Forelimb muscle (tissue), 1 donor: ENCODE data around the gene GTF2F2. TPM values are rescaled to one million over a fixed set of nuclear protein-coding genes. Genes with fewer than 3 reads are reported as not detected.

ENCODE experiments used
- DNase-seq: peaks from one replicate; pipeline ENCODE4 v3.0.0-alpha.2; 2013; ENCODE audit warnings: low read depth
- polyA plus RNA-seq: library from polyadenylated mRNA; unstranded; fragments of 120-200 nt; gene quantifications from one replicate; pipeline ENCODE4 v1.2.1, GENCODE V29; 2013; ENCODE audit not compliant: insufficient read length

Gene GTF2F2
- polyA plus RNA-seq, 1 donor, result 17.4 TPM

DNA sequence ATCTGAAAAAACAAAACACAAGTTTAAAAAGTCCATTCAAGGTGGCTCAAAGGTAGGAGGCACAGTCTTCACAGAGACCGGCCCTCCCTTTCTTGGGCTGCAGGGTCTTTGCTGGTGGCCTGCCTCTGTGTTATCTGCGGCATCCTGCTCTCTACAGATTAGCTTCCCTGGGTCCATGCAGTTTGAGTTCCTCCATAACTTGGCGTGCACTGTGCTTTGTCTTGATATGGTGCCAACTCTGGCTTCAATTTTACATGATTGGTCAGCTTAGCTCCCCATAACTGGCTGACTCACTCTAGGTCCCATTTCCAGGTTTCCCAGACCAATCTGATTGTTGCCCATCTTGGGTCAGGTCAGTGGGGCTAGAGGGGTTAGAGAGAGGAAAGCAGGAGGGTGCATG lies 178.9 kb downstream of the GTF2F2 start:
- no peak for DNase-seq

DNA sequence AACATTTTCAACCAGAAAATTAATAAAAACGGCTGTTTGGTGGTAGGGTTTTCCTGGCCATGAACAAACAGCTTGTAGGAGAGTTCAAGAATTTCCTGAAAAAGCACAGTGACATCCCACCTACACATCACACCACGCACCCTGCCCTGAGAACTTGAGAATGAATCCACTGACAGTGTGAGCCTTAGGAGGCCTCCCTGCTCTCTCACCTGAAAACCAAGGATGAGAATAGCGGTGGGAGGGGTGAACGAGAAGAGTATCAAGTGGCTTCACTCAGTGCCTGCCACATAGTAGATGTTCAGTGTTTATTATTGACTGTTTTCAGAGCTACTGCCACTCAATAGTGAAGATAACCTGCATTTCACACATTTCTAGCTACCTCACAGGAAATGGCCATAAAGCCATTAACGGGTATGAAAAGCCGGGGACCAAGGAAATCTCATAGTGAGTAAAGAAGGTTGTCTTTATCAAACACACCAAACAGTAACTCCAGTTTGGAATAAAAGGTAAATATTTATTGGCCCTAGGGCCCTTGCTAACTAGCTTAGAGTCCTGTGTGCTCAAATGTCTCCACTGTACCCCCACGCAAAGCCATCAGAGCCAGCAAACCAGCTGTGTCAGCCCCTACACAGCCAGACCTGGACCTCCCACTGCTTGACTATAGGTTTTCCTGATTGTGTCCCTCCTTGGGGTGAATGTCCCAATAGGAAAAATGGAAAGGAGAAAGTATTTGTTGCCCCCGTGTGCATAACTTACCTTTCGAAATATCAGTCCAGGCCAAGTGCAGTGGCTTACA lies 180.1 kb downstream of the GTF2F2 start:
- no peak for DNase-seq

DNA sequence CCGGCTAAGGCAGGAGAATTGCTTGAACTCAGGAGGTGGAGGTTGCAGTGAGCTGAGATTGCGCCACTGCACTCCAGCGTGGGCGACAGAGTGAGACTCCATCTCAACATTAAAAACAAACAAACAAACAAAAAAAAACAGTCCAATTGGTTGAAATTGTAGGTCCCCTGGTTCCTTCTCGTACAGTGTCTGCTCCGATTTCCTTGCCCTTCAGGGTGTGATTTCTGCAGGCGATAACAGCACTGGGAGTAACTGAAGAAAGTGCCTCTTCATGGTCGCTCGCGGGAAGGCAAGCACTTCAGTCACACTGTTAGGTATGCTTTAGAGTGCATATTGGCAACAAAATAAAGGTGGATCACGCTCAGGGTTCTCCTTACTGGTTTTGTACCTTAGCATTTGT lies 181.0 kb downstream of the GTF2F2 start:
- no peak for DNase-seq

DNA sequence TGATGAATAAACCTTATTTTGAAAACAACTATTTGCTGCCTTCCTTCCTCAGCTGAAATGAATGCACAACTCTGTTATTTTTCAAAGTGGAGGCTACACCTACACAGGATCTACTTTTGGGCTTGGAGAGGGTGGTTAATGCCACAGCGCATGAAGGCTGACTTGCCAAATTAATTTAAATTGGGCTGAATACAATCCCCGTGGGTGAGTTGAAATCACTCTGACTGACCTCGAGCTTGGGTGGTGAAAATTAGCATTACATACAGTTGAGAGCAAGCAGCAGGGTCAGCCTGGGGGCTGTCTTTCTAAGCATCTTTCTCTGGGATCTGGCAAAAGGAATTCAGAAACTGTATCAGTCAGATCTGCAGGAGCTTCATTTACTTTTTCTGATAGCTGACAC lies 182.2 kb downstream of the GTF2F2 start:
- DNase-seq, result no peak

DNA sequence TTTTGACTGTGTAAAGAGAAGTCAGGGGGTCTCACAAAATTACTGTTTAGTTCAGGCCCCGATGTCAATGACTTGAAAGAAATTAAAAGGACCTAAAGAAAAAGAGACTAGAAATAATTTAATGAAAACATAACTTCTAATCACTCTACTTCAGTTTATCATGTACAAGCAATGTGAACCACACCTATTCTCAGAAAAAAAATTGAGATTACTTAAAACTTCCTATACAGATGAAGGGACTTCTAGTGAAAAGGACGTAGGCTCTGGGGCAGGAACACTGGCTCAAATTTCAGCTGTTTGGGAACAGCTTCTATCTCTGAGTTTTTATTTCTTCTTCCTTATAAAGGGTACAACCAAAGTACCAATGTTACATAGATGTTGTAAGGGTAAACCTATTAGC lies 182.7 kb downstream of the GTF2F2 start:
- DNase-seq, result no peak

DNA sequence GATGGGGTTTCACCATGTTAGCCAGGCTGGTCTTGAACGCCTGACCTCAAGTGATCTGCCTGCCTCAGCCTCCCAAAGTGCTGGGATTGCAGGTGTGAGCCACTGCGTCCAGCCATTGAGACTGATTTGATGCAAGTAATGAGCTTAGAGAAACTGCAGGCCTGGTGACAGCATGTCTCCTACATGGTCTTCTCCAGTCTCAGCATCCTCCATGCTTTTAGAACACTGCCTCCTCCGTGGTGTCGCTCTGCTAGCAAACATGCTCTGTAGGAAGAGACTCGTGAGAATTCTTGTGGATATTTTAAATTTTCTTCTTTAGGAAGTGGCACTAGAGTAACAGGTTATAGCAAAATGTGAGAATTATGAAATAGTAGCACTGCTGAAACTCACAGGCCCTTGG lies 183.6 kb downstream of the GTF2F2 start:
- DNase-seq, result no peak

DNA sequence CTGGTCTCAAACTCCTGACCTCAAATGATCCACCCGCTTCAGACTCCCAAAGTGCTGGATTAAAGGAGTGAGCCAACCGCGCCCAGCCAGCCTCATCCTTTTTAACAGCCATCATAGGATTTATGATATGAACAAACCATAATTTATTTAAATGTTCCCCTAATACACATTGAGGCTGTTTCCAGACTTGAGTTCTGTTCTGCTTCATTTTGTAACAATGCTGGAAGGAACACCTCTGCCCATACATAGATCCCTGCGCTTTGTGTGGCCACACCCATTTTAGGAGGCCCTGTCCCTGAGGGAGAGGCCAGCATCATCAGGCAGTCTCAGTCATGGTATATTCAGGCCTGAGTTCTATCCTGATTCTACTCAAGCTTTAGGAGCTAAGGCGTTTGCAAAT lies 184.8 kb downstream of the GTF2F2 start:
- DNase-seq, result no peak

DNA sequence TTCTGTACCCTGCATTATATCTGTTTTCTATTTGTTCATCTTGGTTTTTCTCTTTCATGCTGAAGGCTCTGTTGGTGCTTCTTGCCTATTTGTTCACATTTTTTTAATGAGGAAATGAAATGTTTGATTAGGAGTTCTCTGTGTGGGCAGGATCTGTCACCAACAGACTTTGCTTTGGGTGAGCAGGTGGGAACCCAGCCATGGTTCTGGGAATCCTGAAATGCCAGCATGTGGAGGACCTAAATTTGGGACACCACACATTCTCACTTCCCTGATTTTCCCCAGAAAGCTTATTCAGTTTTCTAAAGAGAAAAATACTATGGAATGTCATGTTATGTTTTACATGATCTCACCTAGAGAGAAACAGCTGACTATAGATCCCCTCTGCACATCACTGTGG lies 186.7 kb downstream of the GTF2F2 start:
- no peak for DNase-seq

DNA sequence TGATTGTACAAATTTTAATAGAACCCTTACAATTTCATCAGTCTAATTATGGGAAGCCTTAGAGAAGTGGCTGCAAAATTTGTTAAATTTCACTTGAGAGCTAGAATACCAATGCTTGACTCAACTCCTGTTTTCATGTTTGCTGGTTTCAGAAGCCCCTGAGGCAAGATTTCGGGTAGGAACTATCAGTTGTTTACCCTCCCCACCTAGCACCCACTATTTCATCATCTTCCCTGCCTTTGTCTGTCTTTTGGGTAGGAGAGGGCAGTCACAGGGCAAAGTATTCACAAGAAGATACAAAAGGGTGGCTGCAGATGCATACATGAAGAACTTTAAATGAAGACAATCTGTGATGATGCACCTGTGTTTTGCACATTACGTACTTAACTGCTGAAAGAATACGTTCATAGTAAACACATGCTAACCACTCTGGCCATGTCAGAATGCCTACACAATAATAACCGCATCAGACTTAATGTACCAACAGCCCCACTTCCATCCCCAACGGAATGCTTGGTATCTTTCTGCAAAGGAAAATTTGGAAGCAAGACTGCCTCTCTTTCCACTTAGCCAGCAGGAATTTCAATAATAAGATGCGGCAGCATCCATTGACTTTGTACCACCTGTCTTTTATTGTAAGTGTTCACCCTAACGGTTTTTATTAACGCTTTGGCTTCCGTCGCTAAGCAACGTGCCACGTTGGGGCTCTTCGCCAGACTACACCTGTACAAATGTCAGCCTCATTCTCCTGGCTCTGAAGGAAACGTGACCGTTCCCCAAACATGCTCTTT lies 190.2 kb downstream of the GTF2F2 start:
- DNase-seq, result no peak

DNA sequence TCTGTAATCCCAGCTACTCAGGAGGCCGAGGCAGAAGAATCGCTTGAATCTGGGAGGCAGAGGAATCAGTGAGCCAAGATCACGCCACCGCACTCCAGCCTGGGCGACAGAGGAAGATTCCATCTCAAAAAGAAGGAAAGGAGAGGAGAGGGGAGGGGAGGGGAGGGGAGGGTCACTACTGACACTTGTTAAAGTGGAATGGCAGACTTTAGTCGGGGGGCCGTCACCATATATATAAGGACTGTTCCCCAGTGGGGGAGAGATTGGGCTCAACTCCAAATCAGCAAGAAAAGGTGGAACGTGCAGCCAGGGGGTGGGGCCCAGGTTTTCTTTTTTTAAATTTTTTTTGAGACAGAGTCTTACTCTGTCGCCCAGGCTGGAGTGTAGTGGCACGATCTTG lies 194.5 kb downstream of the GTF2F2 start:
- no peak for DNase-seq

DNA sequence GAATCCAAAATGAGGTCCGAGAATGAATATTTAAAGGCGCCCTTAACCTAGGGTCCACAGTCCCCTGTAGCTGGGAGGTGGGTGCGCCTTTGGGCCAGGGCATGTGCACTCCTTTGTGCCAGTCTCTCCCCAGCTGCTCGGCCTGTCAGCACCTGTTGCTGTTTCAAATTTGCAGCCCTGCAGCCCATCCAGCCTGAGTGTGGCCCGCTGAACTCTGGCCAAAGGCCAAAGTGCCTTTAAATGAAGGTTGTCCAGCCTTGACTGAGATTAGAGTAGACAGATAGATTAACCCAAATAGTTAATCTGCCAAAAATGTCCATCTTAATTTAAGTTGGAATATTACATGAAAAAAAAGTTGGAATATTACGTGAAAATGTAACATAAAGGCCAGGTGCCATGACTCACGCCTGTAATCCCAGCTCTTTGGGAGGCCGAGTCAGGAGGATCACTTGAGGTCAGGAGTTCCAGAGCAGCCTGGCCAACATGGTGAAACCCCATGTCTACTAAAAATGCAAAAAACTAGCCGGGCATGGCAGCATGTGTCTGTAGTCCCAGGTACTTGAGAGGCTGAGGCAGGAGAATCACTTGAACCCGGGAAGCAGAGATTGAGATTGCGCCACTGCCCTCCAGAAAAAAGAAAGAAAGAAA lies 195.3 kb downstream of the GTF2F2 start:
- DNase-seq, result no peak

DNA sequence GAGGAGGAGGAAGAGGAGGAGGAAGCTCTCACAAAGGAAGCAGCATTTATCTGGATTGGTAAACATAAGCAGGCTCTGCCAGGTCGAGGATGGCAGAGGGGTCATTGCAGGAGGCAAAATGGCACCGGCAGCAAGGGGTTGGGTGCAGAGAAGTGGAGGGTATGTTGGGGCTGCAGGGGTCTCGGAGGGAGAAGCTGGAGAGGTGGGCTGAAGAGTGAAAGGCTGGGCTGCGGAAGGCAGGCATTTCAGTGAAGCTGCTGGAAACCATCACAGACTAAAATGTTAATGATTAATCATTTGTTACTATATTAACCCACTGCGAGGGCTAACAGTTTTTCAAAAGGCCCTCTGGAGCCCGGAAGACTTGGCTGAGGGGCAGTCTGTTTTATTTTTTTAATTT lies 196.0 kb downstream of the GTF2F2 start:
- DNase-seq, result no peak

DNA sequence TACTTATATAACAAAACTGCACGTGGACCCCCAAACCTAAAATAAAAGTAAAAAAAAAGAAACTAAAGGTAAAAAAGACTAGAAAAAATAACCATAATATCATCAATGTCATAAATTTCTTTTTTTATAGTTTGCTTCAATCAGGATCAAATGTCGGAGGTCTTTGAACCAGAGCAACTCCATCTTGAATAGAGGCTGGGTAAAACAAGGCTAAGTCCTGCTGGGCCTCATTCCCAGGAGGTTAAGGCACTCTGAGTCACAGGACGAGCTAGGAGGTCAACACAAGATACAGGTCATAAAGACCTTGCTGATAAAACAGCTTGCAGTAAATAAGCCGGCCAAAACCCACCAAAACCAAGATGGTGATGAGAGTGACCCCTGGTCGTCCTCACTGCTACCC lies 196.7 kb downstream of the GTF2F2 start:
- DNase-seq, result no peak

DNA sequence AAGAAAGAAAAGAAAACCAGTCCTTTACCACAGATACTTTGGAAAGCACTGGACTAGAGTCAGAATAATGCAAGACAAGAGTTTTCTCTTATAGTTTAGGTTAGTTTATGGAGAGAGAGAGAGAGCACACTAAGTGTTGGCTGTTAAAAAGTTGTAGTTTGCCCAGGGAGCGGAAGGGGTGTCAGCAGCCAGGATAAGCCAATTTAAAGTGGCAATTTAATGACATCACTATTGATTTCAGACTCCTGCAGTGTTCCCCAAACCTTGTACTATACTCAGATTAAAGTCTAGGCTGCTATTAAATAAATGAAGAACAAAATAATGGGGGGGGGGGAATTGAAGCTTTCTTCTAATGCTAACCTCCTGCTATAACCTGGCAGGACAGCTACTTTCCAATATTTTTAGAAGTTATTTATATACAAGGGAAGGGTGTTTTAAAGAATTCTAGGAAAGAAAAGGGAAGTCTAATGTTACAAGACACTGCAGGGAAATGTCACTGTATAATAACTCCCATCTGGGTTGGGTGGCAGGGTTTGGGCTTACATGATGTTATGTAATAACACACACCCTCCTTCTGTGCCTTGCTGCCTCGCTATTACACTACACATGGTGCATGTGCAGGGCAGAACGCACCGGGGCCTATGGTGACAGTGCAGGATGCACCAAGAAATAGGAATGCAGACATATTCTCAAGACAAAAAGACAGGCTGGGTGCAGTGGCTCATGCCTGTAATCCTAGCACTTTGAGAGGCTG lies 200.7 kb downstream of the GTF2F2 start:
- no peak for DNase-seq

DNA sequence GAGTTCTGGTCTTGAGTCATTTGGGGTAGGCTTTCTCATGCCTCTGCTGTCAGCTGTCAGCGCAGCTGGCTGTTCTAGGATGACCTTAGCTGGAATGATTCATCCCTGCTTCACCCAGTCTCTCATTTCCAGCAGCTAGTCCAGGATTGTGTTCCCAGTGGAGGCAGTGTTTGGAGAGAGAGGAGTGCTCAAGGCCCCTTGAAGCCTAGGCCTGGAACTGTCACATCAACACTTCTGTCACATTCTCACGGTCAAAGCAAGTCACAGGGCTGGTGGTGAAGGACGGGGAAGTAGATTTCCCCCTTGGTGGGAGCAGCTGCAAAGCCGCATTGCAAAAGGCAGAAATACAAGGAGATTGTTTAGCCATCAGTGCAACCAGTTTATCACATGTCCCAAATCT lies 205.5 kb downstream of the GTF2F2 start:
- no peak for DNase-seq

DNA sequence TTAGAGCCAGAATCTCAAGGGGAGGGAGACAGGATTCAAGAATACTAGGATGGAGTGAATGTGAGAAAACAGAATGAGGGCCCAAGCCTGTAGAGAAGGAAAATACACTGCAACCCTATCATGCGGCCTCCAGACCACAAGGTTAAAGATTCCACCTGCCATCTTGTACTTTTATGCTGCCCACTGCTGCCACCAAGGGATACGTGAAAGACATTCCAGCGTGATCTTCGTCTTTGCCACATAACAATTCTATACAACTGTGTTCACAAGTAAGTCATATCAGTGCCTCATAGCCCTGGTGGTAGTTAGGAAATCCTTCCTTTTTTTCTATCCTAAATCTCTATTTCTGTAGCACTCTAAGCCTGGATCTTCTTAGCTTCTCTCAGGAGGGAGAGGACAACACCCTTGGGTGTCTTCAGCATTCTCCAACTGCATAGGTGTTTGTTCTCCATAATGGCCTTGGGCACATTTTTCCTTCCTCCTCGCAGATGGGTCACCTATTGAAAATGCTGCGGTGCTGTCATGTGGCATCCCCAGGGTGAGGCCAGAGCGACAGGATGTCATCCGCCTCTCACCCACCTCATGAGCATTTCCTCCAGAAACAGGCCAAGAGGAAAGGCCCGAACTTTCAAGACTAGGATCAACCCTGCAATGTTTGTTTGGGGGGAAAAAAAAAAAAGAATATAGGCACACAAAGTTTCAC lies 207.1 kb downstream of the GTF2F2 start:
- DNase-seq, result no peak

DNA sequence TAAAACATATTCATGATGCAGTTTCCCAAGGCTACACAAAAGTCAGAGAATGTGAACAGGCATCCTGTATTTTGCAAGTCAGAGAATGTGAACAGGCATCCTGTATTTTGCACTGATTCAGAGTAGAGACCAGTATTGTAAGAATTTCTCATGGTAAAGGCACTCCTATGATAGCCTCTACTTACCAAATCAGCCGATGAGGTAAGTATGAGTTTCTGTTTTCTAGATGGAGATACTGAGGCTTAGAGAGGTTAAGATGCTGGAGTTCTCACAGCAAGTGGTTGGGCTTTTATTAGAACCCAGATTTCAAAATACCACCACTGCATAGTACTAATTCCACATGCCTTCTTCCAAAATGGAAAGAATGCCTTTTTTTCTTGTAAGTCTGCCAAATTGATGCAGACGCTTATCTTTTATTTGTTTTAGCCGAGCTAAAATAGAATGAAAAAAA lies 208.4 kb downstream of the GTF2F2 start:
- no peak for DNase-seq

DNA sequence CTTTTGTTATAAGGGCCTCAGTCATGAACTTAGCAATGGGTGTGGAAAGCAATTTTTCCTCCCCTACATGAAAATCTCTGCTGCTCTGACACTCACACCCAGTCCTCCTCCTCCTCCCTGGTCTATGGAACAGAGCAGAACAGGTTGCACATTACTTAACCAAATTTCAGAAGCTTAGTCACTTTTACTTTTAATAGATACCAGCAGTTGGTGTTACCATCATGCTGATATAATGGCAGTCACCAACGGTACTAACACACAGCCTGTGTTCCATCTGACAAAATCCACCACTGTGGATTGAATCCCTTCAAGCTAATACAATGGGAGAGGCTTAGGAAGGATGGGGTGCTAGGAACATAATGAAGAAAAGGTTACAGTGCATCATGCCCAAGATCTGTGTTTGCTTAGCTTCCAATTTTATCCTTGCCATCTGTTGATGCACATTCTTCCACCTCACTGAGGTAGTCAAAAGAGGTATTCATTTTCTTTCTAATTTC lies 210.9 kb downstream of the GTF2F2 start:
- DNase-seq, result no peak

DNA sequence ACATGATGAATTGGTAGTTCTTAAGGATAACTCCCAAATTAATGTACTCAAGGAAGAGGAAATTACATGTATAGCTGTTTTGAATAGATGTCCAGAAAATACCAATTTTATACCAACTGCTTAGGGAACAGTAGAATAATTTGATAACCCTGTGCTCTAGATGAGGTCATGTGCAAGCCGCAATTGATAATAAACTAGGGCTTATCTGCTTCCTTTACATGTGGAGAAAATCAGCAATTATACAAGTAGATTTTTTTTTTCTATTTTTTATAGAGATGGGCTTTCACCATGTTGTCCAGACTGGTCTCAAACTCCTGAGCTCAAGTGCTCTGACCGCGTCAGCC lies 211.4 kb downstream of the GTF2F2 start:
- no peak for DNase-seq

DNA sequence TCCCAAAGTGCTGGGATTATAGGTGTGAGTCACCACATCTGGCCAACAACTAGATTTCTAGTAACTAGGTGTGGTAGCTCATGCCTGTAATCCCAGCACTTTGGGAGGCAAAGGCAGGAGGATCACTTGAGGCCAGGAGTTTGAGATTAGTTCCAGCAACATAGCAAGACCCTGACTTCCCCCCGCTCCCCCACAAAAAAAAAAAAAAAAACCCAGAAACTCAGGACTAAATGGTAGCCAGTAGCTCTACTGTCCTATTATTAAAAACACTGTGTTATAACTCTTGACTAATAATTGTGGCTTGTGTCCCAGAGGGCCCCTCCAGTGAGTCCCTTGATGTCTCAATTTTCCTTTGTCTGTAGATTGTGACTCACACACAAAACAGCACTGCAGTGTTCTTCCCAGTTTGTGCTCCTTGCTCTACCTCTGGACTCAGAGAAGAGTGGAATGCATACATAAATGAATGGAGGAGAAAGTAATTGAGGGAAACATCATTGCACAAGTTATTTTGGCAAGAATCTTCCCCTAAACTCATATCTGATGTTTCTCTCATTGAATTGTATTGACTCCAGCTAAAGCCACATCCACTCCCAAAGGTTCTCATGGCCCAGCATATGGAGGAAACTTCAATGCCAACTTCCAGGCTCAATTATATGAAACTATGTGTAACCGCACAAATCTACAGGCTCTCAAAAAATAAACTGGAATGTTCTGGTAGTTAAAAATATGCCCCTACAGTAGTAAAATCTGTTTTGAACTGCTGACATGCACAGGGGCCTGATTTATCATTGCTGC lies 211.9 kb downstream of the GTF2F2 start:
- no peak for DNase-seq
